Psoas muscle (tissue), 8 donors: ENCODE measurements around the gene NR6A1. TPM values are rescaled to one million over a fixed set of nuclear protein-coding genes. Genes with fewer than 3 reads are reported as not detected.
A peak's percentile ranks its signal among the peaks of the same experiment; 100 is the strongest.

Experiments used
- ATAC-seq, 4 donors: fragments of 200-7000 bp; cut with Tn5 transposase; one replicate each; pipeline ENCODE4 v1.9.1; 2020; ENCODE audit warnings: moderate library complexity in 3 of 4, mild to moderate bottlenecking in 2 of 4
- DNase-seq, 2 donors: peaks; one replicate each; pipeline ENCODE4 v3.0.0-alpha.2; 2020
- H3K27ac ChIP-seq: fragments of 200-600 bp; one replicate; pipeline ENCODE4 v1.8.0; 2022
- H3K27me3 ChIP-seq, 3 donors: fragments of 200-600 bp in 1 of 3; one replicate each; pipeline versions ENCODE4 v1.6.1 to v1.8.0; 2013 to 2022; ENCODE audit warnings: low read length in 2 of 3, mild to moderate bottlenecking in 2 of 3, moderate library complexity in 1 of 3; ENCODE audit not compliant: insufficient read depth in 3 of 3
- H3K36me3 ChIP-seq, 2 donors: fragments of 200-600 bp in 1 of 2; one replicate each; pipeline versions ENCODE4 v1.6.1 to v1.8.0; 2013 to 2022; ENCODE audit warnings: low read depth in 1 of 2, mild to moderate bottlenecking in 1 of 2, moderate library complexity in 1 of 2; ENCODE audit not compliant: insufficient read depth in 1 of 2
- H3K4me1 ChIP-seq: fragments of 200-600 bp; one replicate; pipeline ENCODE4 v1.8.0; 2022
- H3K4me3 ChIP-seq: fragments of 200-600 bp; one replicate; pipeline ENCODE4 v1.8.0; 2022; ENCODE audit warnings: mild to moderate bottlenecking
- H3K9me3 ChIP-seq: fragments of 200-600 bp; one replicate; pipeline ENCODE4 v1.8.0; 2022
- WGBS, 3 donors: extraction: QIAGEN DNeasy Blood & Tissue Kit; methylation state at CpG; one replicate each; pipeline versions ENCODE4 v1.1.6 to v1.1.7; 2013; 5-methylcytosine and 5-hydroxymethylcytosine counted together
- intact Hi-C, 2 donors: fragments of 100-400 bp; cut with DNase I; formaldehyde crosslinking; loops; one replicate each; pipeline versions ENCODE4 v1.11.0 to v1.14.2; 2022
- polyA plus RNA-seq, 3 donors: library from polyadenylated mRNA; stranded (reverse); fragments of 200-250 nt; gene quantifications; one replicate each; pipeline ENCODE4 v1.2.3, GENCODE V29; 2013
- total RNA-seq, 4 donors: library from RNA; stranded (reverse); fragmentation: NEBNext Ultra II Directional in 2 of 4; extraction: Animal tissue kit (Norgen Biotek cat#: 25700) in 2 of 4; gene quantifications; one replicate each; pipeline versions ENCODE4 v1.2.1 to v1.2.4, GENCODE V29; 2021 to 2023
- TF ChIP-seq, protein P1 (sequence below): fragments of 200-600 bp; IDR thresholded peaks from one replicate; pipeline ENCODE4 v1.8.0; 2022; ENCODE audit warnings: antibody characterized with exemption
- donor health status: healthy with polysubstance abuse.
- donor health status: DM: no; HTN: no; CAD: no; lungs with moderate emphysema.
- donor health status: Bipolar disorder and iron deficiency.
- donor health status: healthy.
- donor health status: DM: yes; HTN: yes; CAD: no.
- donor health status: DM: no; HTN: no; CAD: no.
- donor health status: DM: no; HTN: no; CAD: no.
- donor health status: DM: yes; HTN: yes; CAD: no.

Gene NR6A1
- total and polyA plus RNA-seq, 7 donors, result 0.32 to 2.6 (median 0.70) TPM

DNA sequence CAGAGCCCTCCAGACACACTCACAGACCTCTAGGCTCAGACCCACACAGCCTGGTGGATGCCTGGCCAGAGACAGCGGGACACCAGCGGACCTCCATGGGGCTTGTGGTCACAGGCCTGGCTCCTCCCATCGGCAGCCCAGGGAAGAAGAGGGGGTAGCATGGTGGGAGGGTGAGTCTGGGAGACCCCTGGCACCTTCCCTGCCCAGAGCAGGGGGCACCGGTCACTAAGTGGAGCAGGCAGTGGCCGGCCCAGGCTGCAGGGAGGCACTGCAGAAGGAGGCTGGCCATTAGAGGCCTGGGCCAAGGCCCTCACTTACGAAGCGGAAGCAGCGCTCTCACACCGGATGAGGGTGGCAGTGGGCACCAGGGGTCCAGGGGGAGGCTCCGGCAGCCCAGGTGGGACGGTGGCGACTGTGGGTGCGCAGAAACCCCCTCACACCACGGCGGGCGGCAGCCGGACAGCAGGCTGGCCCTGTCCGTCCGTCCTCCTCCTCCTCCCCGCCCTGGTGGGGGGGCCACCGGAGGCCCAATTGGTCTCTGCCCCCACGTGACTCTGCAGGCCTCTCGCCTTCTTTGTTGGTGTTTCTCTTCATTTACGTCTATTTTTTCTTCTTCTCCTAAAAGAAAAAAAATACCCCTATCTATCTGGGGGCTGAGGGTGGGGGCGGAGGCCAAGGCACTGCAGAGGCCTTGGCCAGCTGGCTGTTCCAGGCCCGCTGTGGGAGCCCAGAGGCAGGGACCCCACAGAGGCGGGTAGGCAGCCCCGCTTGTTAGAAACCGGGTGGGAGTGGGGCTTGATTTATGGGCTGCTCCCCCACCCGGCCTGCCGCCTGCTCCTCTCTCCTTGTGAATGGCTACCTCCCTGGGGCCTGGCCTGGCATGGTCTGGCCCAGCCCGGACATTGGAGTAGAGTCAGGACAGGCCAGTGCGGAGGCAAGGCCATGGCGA, 263.9 kb downstream of the NR6A1 start, which contains the start of gene NR5A1:
NR5A1 (minus strand) TSS at position 469 of the 949 bp plus-strand sequence. CDS start 4,004 bp downstream, outside the sequence.
- TF ChIP-seq, protein P1, sequence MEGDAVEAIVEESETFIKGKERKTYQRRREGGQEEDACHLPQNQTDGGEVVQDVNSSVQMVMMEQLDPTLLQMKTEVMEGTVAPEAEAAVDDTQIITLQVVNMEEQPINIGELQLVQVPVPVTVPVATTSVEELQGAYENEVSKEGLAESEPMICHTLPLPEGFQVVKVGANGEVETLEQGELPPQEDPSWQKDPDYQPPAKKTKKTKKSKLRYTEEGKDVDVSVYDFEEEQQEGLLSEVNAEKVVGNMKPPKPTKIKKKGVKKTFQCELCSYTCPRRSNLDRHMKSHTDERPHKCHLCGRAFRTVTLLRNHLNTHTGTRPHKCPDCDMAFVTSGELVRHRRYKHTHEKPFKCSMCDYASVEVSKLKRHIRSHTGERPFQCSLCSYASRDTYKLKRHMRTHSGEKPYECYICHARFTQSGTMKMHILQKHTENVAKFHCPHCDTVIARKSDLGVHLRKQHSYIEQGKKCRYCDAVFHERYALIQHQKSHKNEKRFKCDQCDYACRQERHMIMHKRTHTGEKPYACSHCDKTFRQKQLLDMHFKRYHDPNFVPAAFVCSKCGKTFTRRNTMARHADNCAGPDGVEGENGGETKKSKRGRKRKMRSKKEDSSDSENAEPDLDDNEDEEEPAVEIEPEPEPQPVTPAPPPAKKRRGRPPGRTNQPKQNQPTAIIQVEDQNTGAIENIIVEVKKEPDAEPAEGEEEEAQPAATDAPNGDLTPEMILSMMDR, result no peak
- no peak within 1 kb of the TSS for H3K4me3 ChIP-seq
- WGBS, 3 donors, result 91 to 93% (median 91%) methylated on average over 26 to 34 of the region's 34 CpGs
- ATAC-seq, result no peak
- H3K9me3 ChIP-seq, result no peaks in the 10 kb centered on the region
- intact Hi-C loops, result no loop called here
- H3K4me1 ChIP-seq, result no peaks in the 10 kb centered on the region
- DNase-seq, result no peak
- H3K27ac ChIP-seq, result no peak within 1 kb of the TSS
- no peaks in the 10 kb centered on the region for H3K36me3 ChIP-seq
- peaks cover 0 to 52% (median 27%) of the 10 kb centered on the region in 3 donors for H3K27me3 ChIP-seq

DNA sequence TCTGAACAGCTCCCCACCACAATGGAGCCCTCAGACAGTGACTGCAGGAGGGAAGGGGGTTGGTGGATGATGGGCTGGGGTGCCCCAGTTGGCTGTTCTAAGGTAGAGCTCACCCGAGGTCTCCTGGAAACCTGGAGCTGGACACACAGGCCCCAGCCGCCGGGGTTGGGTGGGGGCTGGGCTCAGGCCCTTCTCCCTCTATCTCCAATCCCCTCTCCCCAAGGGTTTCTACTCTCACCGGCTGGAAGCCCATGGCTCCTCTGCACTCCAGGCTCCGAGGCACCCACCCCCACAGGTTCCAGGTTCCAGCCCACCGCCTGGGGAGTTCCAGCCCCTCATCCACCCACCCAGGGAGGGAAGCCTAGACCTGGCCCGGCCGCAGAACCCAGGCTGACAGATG, 264.7 kb downstream of the NR6A1 start:
- H3K36me3 ChIP-seq, result no peaks in the 10 kb centered on the region
- H3K9me3 ChIP-seq, result no peaks in the 10 kb centered on the region
- peaks cover 0 to 52% (median 31%) of the 10 kb centered on the region in 3 donors for H3K27me3 ChIP-seq
- WGBS, 3 donors, result 80 to 87% (median 86%) methylated on average over 8 of the region's 8 CpGs
- ATAC-seq (no peak), DNase-seq (no peak)
- H3K27ac ChIP-seq, result no peak overlapping the region
- intact Hi-C loops, result no loop called here
- no peaks in the 10 kb centered on the region for H3K4me1 ChIP-seq
- H3K4me3 ChIP-seq, result no peak overlapping the region
- TF ChIP-seq, protein P1, result no peak

DNA sequence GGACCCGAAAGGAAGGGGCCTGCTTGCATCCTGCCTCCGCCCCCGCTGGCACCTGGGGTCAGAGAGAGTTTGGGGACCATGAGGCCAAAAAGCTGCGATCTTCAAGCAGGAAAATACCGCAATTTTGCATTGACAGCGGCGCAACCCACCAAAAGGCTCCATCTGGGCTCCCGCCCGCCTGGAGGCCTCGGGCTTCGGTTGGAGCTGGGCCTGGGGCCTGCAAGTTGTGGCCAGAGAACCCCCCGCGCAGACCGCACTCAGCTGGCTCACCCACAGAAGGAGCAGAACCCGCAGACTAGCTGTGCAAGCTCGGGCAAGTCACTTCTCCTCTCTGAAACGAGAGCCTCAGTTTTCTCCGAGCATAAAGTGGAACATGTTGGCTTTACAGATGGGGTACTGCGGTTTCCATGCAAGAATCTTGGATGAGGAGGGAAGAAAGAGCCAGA, 265.2 kb downstream of the NR6A1 start:
- Histone ChIP-seq H3K27me3 (peaks cover 0 to 53% (median 31%) of the 10 kb centered on the region in 3 donors), H3K4me3 (no peak overlapping the region), H3K4me1 (no peaks in the 10 kb centered on the region), H3K9me3 (no peaks in the 10 kb centered on the region), H3K27ac (no peak overlapping the region), H3K36me3 (no peaks in the 10 kb centered on the region)
- ATAC-seq, result no peak
- TF ChIP-seq, protein P1, result no peak
- WGBS, 3 donors, result 79 to 89% (median 86%) methylated on average over 19 of the region's 19 CpGs
- intact Hi-C loops, result no loop called here
- DNase-seq, result peak in 1 of 2 donors; percentile 30

DNA sequence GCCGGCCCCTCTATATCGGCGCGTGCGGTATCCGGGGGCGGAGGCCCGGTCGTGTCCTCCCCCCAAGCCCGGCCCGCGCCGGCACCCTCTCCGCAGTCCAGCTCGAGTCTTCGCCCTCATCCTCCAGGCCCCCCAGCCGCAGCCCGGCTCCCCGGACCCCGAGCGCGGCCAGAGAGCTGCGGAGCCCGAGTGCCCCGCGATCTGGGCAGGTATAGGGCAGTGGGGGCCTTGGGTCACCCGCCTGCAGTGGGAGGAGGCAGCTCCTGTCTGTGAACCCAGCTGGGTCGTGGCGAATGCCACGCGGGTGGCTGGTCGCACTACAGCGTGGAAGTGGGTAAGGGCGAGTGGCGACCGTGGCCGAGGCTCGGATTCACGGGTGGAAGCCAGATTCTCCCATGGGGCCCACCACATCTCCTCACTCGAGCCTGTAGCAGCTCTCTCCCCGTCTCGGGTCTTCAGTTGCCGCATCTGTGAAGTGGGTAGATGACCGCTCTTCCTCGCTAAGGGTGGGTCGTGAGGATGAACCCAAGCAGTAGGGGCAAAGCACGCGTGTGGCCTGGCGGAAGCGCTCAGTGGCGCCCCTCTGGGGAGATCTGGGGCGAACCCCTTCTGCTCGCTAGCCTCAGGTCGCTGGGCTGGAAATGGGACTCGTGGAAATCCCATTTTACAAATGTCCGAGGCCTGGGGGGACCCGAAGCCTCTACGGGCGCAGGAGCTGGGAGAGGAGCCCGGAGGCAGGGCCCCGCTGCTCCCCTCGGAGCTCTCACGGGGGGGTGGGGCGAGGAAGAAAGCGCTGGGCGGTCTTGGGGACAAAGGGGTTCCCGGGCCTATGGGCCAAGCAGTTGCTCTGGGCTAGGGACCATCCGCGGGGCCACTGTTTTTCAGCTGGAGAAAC, 265.9 kb downstream of the NR6A1 start:
- TF ChIP-seq, protein P1, result no peak
- Histone ChIP-seq H3K36me3 (no peaks in the 10 kb centered on the region), H3K9me3 (no peaks in the 10 kb centered on the region), H3K4me3 (no peak overlapping the region), H3K27me3 (peaks cover 0 to 57% (median 31%) of the 10 kb centered on the region in 3 donors), H3K4me1 (no peaks in the 10 kb centered on the region), H3K27ac (no peak overlapping the region)
- WGBS, 3 donors, result 31 to 49% (median 34%) methylated on average over 49 to 69 of the region's 69 CpGs
- intact Hi-C loops, result no loop called here
- DNase-seq (peak in 1 of 2 donors; percentile 40), ATAC-seq (no peak)
